KG1 (cell line): ENCODE results near the gene INPP5J.

Experiments
- DNase-seq: peaks from one replicate; lab custom pipeline; 2025; lab: John Stamatoyannopoulos, UW

INPP5J gene

DNA sequence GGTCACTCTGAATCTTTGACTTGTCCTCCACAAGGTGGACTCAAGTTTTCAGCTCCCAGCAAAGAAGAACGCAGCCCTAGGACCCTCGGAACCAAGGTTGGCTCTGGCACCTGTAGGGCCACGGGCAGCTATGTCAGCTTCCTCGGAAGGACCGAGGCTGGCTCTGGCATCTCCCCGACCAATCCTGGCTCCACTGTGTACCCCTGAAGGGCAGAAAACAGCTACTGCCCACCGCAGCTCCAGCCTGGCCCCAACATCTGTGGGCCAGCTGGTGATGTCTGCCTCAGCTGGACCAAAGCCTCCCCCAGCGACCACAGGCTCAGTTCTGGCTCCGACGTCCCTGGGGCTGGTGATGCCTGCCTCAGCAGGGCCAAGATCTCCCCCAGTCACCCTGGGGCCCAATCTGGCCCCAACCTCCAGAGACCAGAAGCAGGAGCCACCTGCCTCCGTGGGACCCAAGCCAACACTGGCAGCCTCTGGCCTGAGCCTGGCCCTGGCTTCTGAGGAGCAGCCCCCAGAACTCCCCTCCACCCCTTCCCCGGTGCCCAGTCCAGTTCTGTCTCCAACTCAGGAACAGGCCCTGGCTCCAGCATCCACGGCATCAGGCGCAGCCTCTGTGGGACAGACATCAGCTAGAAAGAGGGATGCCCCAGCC is 2.2 kb downstream of the INPP5J start:
- DNase-seq: no peak

DNA sequence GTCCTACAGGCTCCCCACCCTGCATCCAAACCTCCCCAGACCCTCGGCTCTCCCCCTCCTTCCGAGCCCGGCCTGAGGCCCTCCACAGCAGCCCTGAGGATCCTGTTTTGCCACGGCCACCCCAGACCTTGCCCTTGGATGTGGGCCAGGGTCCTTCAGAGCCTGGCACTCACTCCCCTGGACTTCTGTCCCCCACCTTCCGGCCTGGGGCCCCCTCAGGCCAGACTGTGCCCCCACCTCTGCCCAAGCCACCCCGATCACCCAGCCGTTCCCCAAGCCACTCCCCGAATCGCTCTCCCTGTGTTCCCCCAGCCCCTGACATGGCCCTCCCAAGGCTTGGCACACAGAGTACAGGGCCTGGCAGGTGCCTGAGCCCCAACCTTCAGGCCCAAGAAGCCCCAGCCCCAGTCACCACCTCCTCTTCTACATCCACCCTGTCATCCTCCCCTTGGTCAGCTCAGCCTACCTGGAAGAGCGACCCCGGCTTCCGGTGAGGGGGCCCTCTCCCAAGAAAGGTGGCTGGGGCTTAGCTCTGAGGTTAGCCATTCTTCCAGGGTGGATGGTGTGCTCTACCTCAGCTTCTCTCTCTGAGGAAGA is 2.9 kb downstream of the INPP5J start:
- DNase-seq: no peak

DNA sequence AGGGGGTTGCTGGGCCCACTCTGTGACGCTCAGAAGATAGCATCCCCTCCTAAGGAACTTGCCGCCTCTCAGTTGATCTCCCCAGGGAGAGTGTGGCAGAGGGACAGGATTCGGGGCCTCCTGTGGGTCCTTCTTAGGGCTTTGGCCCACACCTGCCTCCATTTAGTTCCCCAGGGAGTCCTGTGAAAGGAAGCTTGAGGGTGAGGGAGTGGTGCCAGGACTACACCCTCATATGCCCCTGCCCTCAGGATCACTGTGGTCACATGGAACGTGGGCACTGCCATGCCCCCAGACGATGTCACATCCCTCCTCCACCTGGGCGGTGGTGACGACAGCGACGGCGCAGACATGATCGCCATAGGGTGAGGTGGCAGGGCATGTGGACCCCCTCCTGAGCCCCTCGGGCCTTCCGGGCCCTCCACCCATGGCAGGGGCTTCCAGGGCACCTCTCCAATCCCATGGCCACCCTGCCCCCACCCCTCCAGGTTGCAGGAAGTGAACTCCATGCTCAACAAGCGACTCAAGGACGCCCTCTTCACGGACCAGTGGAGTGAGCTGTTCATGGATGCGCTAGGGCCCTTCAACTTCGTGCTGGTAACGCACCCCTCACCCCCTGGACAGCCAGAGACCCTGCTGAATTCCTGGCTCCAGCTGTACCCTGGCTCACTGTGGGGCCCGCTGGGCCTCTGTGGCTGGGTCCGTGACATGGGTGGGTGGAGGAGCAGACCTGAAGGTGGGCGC is 3.5 kb downstream of the INPP5J start:
- no peak for DNase-seq

DNA sequence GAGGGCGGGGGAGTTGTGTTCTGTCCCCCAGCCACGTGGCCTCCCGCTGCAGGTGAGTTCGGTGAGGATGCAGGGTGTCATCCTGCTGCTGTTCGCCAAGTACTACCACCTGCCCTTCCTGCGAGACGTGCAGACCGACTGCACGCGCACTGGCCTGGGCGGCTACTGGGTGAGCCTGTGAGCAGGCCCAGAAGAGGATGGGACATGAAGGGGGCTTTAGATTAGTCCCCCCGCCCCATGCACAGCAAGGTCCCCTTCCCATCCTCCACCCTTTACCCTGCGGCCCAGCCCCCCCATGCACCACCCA is 4.1 kb downstream of the INPP5J start:
- no peak for DNase-seq

DNA sequence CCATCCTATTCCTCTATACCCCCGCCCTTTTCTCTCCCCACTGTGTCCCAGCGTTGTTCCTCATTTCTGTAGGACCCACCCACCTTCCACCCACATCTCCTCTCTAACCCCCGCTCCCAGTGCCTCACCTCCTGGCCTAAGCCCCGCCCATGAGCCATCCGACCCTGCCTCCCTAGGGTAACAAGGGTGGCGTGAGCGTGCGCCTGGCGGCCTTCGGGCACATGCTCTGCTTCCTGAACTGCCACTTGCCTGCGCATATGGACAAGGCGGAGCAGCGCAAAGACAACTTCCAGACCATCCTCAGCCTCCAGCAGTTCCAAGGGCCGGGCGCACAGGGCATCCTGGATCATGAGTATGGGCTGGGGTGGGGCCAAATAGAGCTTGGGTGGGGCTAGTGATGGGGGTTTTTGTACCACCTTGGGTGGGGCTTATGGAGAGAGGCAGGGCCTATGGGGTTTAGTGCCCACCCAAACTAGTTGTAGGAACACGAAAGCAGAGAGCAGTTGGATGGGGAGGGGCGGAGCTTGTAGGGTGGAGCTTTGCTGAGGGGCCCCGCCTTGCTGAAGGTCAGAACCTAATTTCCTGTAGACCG is 4.5 kb downstream of the INPP5J start:
- no peak for DNase-seq

DNA sequence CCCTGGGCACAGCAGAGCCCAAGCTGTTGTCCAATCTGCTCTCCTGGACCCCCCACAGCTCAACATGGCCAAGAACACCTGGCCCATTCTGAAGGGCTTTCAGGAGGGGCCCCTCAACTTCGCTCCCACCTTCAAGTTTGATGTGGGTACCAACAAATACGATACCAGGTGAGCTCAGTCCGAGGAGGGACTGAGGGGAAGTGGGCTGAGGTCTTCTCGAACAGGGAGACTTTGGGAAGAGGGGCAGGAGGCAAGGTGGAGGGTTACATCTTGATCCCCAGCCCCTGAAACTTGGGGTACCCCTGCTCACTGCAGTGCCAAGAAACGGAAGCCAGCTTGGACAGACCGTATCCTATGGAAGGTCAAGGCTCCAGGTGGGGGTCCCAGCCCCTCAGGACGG is 5.4 kb downstream of the INPP5J start:
- DNase-seq: no peak

DNA sequence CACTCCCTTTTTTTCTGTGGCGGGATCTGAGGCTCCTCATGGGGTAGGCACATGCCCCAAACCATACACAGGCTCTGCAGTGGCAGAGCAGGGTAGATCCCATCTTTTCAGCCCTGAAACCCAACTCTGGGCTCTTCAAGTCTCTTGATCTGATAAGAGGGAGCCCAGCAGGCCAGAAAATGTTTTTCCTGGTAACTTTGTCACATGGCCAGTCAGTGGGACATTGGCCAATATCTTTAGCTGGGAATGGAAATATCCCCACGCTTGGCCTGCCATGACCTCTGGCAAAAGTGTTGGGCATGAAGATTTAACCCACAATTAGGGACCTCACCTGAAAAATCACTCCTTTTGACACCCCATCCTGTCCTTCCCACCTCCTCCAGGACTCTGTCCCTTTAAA is 8.1 kb downstream of the INPP5J start:
- no peak for DNase-seq

DNA sequence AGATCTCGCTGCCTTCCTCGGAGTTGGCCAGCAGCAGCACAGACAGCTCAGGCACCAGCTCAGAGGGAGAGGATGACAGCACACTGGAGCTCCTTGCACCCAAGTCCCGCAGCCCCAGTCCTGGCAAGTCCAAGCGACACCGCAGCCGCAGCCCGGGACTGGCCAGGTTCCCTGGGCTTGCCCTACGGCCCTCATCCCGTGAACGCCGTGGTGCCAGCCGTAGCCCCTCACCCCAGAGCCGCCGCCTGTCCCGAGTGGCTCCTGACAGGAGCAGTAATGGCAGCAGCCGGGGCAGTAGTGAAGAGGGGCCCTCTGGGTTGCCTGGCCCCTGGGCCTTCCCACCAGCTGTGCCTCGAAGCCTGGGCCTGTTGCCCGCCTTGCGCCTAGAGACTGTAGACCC is 11.1 kb downstream of the INPP5J start:
- no peak for DNase-seq

DNA sequence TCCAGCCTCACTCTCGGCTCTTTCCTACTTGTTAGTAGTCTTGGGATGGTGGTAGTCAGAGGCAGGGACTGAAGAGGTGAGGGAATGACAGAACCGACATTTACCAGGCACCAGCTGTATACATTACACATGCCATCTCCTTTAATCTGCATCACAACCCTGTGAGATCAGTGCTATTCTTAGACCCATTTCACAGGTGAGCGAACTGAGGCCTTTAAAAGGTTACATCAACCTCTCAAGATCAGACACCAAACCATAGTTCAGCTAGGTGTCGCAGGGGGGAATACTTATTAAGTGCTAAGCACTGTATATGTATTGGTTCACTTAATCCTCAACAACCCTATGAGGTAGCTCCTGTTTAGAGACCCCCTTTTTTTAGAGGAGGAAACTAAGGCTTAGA is 11.9 kb downstream of the INPP5J start:
- DNase-seq: no peak

DNA sequence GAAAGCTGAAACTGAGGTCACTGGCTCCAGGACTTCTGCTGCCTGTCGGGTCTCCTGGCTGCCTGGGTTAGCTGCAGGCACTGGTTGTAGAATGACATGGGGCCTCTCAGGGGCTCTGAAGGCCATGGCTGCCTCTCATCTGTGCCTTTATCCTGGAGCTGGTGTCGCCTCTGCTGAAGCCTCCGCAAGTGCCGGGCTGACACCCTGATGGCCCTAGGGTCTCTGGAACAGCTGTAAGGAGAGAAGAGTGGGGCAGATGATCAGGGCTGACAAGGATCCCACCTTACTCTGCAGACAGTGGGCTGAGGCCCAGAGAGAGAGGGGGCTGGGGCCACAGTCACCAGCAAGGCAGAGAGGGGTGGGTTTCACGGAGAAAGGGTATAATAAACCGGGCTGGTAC is 12.9 kb downstream of the INPP5J start:
- no peak for DNase-seq

DNA sequence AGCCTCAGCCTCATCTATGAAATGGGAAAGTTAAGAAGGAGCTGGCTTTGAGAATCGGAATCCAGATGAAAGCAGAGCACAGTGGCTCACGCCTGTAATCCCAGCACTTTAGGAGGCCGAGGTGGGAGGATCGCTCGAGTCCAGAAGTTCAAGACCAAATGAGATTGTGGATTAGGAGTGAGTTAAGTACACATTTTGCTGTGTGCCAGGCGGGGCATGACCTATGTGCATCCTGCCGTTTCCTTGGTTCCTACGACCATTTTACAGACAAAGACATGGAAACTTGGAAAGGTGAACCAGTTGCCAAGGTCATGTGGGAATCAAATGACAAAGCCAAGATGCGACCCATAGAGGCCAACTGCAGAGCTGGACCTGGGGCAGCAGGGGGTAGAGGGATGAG is 13.4 kb downstream of the INPP5J start:
- DNase-seq: no peak

DNA sequence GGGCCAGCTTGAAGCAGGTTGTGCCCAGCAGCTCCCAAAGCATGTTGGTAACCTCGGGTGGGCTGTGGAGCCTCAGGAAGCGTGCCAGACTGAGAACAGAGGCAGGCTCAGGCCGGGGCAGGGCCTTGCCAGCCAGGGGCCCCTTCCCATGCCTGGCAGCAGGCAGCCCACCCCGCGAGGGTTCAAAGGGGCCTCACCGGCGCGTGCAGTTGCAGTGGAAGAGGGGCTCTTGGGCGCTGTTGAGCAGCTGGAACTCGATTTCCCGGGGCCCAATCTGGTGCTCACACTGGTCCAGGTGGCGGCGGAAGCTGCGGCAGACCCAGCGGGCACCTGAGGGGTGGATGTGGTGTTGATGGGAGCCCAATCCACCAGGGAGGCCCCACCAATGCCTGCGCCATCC is 13.9 kb downstream of the INPP5J start:
- DNase-seq: no peak

DNA sequence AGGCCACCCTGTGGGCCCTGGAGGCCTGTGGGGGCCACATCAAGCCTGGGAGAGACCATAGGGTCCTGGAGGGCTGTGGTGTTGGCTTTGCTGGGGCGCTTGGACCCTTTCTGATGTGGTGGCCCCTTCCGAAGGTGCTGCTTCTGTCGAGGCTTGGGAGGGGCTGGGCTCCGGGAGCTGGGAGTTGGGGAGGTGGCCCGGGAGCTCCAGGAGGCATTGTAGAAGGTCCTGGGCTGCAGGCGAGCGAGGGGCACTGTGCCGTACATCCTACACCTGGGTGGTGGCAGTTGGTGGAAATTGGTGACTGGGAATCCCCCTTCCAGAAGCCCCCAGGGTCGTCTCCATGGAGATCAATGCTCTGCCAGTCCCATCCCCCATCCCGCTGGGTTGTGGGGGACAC is 15.0 kb downstream of the INPP5J start:
- no peak for DNase-seq

DNA sequence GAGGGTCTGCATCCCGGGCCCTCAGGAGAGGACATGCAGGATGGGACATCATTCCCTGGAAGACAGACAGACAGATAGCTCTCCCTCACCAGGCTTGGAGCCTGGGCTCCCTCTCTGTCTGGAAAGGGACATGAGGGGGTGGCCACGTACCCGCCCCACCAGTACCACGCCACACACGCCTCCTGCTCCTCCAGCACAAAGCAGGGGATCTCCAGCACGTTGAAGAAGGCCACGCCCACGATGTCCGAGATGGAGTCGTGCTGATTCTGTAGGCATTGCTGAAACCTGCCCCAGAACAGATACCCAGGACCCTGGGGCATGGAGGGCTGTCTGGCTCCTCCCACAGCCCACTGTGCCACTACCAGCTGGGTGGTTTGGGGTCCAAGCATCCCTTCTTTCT is 15.4 kb downstream of the INPP5J start:
- DNase-seq: no peak

DNA sequence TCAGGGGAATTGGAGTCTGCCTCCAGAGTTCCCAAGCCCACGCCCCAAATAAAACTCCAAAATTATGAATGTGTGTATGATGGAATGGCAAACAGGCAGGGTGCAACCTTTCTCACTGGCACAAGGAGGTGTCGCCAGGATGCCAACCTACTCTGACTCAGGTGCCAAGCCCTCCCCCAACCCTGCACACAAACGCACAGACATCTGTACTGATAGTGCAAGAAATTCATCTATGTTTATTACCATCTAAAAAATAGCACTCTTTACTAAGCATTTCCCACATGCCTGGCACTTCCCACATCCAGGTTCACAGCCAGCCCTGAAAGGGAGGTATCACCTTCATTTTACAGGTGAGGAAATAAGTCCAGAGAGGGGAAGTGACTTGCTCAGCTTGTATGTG is 16.3 kb downstream of the INPP5J start:
- no peak for DNase-seq

DNA sequence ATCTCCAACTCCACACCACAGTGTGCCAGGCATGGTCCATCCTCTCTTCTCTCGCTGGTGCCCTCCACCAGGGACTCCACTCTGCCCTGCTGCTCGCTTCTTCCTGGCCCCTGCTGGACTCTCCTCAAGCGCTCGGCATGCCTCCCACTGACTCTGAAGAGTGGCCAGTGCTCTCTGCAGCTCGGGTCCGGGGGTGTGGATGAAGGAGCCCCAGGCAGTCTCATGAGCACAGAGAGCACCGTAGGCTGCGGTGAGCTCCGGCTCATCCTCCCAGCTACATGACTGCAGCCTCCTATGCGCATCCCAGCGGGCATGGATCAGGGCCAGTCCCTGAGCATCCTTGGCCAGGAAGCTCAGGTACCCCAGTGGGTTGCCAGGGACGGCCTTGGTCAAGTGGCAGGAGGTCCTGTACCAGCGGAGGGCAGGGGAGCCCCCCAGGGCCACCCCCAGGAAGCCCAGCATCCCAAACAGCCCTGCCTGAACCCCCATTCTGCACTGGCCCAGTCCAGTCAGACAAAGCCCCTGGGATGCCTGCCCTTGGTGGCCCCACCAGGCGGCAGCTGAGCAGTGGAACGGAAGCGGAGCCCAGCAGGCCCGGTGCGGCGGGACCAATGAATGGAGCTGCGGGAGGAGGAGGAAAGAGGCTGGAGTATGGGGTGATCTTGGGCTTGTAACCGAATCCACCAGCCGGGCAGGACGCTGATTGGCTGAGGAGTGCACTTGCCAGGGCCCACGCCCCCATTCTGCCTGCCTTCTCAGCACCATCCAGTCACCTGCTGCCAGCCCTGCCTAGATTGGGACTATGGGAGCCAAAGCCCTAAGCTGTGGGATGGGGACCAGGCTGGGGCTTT is 17.3 kb downstream of the INPP5J start, which contains the start of gene PLA2G3:
TSS of gene PLA2G3 (minus strand) at position 643 of the 851 bp plus-strand sequence. CDS start at position 489, 154 bp downstream.
- no peak for DNase-seq

DNA sequence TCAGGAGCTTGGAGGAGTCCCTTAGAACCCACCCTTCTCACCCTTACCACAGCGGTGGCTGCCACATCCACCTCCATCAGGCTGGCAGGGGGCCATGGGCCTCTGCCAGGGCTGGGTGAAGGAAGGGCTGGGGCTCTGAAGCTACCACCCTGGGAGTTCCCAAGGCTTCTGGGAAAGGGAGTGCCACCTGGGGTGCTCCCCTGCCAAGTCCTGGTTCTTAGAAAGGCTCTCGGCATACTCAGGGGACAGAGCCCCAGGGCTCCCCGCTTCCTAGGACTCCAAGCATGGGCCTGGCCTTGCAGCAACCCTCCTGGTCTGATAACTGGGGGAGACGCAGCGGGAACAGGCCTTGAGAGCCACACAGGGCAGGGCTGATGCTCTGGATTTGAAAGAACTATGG is 18.0 kb downstream of the INPP5J start:
- no peak for DNase-seq

DNA sequence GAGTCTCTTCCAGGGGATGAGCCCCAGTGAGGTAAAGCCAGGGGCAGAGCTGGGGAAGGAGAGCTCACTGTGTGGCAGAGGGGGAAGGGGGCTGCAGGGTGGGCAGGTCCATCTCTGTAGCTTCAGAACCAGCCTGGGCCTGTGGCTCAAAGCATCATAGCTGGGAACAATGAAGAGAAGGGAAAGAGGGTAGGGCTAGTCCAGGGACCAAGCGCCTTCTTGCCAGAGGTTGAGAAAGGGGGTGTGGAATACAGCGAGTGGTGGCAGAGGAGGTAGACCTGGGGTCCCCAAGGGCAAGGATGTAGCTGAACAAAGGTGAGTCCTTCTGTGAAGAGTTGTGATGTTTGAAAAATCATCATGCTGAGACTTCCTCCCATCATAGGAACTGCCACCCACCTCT is 18.8 kb downstream of the INPP5J start:
- no peak for DNase-seq

DNA sequence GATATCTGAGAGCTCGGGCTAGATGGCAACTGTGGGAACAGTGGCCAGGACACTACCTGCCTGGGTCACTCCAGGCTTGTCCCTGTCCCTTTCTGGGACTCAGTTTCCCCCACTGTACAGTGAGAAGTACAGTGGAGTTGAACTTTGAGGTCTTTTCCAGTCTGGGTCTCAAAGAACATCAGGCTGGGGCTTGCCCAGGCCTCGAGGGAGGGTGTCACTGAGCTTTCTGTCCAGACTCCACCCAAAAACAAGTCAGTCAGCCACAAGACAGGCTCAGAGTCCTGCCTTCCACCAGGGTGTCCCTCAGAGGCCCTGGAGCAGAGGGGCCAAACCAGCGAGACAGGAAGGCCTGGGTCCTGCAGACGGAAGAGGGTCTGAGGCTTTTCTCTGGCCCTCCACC is 19.5 kb downstream of the INPP5J start:
- DNase-seq: no peak

DNA sequence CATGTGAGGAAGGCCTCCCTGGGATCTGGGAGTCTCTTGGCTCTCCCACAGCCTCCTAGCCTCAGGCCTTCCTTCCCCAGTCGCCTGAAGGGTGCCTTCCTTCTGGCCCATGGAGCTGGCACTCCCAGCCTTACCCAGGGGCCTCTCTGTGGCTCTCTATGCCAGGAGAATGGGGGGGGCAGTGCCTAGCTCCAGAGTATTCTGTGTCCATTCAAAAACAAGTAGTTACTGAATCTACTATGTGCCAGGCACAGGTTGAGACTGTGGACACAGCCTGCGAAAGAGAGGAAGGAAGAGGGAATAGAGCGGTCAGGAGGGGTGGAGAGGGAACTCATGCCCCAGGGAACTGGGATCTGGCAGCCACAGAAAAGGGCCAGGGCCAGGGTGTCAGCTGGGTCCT is 20.3 kb downstream of the INPP5J start:
- DNase-seq: no peak

DNA sequence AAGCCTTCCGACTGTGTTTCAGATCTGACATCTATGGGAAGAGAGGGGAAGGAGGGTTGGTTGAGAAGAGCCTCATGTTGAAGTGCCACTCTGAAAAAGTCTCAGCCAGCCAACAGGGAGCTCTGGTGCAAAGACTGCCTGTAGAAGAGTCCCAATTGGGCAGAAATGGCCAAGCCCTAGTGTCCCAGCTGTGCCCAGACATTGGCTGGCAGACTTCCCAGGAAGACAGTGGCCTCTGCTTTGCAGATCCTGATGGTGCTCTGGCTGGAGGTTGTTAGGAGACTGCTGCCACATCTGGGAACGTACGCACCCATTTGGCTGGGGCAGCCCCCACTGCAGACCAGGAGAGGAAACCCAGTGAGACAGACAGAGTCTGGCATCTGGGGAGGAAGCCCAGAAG is 20.8 kb downstream of the INPP5J start:
- DNase-seq: no peak

DNA sequence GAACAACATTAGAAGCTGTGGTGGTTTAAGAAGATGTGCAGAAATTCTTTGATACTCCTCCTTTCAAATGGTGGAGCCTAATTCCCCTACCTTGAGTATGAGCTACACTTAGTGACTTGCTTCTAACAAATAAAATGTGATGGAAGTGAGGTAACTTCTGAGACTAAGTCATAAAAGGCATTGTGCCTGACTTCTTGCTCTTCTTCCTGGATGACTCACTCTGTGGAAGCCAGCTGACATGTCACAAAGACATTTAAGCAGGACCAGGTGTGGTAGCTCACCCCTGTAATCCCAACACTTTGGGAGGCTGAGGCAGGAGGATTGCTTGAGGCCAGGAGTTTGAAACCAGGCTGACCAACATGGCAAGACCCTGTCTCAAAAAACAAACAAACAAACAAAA is 21.5 kb downstream of the INPP5J start:
- no peak for DNase-seq
